MCF 10A (cell line): ENCODE data around the gene NUDT4. TPM values are rescaled to one million over a fixed set of nuclear protein-coding genes. Genes with fewer than 3 reads are reported as not detected.
"Not testable (repeated sequence)": the region's sequence is repeated elsewhere in the genome, so short reads cannot be mapped to it uniquely, and the experiment has no call there.

Experiments
- BruUV-seq: library from RNA; stranded (reverse); fragments of 400-500 nt; replicated peaks from 2 replicates; lab custom pipeline; 2021; lab: Mats Ljungman, UMichigan
- CTCF ChIA-PET: fragments of 300-600 bp; sonication (Branson Sonifier 250); formaldehyde crosslinking; extraction: SDS; loops from one replicate; lab custom pipeline; 2021; ENCODE audit warnings: antibody characterized with exemption, inconsistent platforms; lab: Yijun Ruan, JAX
- POLR2A ChIA-PET: fragments of 300-600, 350-650 bp; sonication (Branson Sonifier 250); formaldehyde crosslinking; extraction: SDS; loops from one replicate; lab custom pipeline; 2020; ENCODE audit warnings: antibody characterized with exemption, inconsistent platforms; lab: Yijun Ruan, JAX
- DNase-seq: peaks from one replicate; pipeline ENCODE4 v3.0.0-alpha.2; 2018; ENCODE audit not compliant: unreplicated experiment
- H3K27ac Mint-ChIP-seq: one replicate; pipeline ENCODE4 v1.8.0; 2022; ENCODE audit warnings: mild to moderate bottlenecking, low read depth, mixed read lengths; ENCODE audit not compliant: unreplicated experiment
- H3K27me3 Mint-ChIP-seq: one replicate; pipeline ENCODE4 v1.8.0; 2022; ENCODE audit warnings: mixed read lengths; ENCODE audit not compliant: insufficient read depth, unreplicated experiment
- H3K36me3 Mint-ChIP-seq: one replicate; pipeline ENCODE4 v1.8.0; 2022; ENCODE audit warnings: mild to moderate bottlenecking, moderate library complexity, mixed read lengths; ENCODE audit not compliant: insufficient read depth, unreplicated experiment
- H3K4me1 Mint-ChIP-seq: one replicate; pipeline ENCODE4 v1.8.0; 2022; ENCODE audit warnings: mixed read lengths; ENCODE audit not compliant: insufficient read depth, unreplicated experiment
- H3K4me3 Mint-ChIP-seq: one replicate; pipeline ENCODE4 v1.8.0; 2022; ENCODE audit warnings: mild to moderate bottlenecking, moderate library complexity, mixed read lengths; ENCODE audit not compliant: unreplicated experiment
- H3K9me3 Mint-ChIP-seq: one replicate; pipeline ENCODE4 v1.8.0; 2022; ENCODE audit warnings: mixed read lengths; ENCODE audit not compliant: unreplicated experiment
- CTCF ChIP-seq: fragments of 200-600 bp; IDR thresholded peaks from one replicate; pipeline ENCODE4 v1.8.0; 2022; ENCODE audit warnings: antibody characterized with exemption, mild to moderate bottlenecking; ENCODE audit not compliant: unreplicated experiment
- intact Hi-C: fragments of 100-400 bp; cut with micrococcal nuclease; formaldehyde crosslinking; loops from 2 replicates; pipeline ENCODE4 v1.14.1; 2022
- total RNA-seq: library from RNA; stranded (reverse); gene quantifications from 2 replicates; pipeline ENCODE4 v1.2.3, GENCODE V29; 2022

Gene NUDT4
- total RNA-seq, 1 experiment from 2014 or later = 79.8 TPM

- no TSS peak for BruUV-seq
- Mint-ChIP-seq H3K27me3 (no peaks in the 10 kb centered on the region), H3K4me3 (no peak overlapping the region), H3K9me3 (no peaks in the 10 kb centered on the region), H3K27ac (no peak overlapping the region), H3K36me3 (no peaks in the 10 kb centered on the region), H3K4me1 (peaks cover 35% of the 10 kb centered on the region)
- DNase-seq = no peak
- CTCF ChIA-PET = interaction anchor here (0.6 to 1.1 kb wide), 4 partner anchors 8 to 674 kb away, joined by 3 to 5 read pairs (median 3); no protein-coding TSS in a partner anchor
- intact Hi-C loops = no loop called here
- POLR2A ChIA-PET = interaction anchor here (0.9 kb wide), 1 partner anchor 47 kb away, joined by 3 read pairs; no protein-coding TSS in a partner anchor
- no peak for TF ChIP-seq CTCF
These were observed 50.2 kb downstream of the NUDT4 start for GRCh38 chr12:93427779-93428564.

GRCh38 chr12:93429448-93429847 is 51.7 kb downstream of the NUDT4 start:
- no peaks in the 10 kb centered on the region for H3K9me3 Mint-ChIP-seq
- no TSS peak for BruUV-seq
- H3K27me3 Mint-ChIP-seq = no peaks in the 10 kb centered on the region
- no peak for DNase-seq
- ChIA-PET CTCF (interaction anchor here (0.6 to 1.2 kb wide), 6 partner anchors 9 to 642 kb away, joined by 3 to 6 read pairs (median 4); no protein-coding TSS in a partner anchor), POLR2A (interaction anchor here (0.6 to 1.1 kb wide), 7 partner anchors 10 to 1525 kb away, joined by 3 to 8 read pairs (median 3); partner anchors contain the start of gene UBE2N)
- intact Hi-C loops = no loop called here
- no peak overlapping the region for H3K4me3 Mint-ChIP-seq
- H3K4me1 Mint-ChIP-seq = peaks cover 35% of the 10 kb centered on the region
- TF ChIP-seq CTCF = no peak
- peak overlapping the region; percentile 32 for H3K27ac Mint-ChIP-seq
- H3K36me3 Mint-ChIP-seq = peaks cover 4% of the 10 kb centered on the region

GRCh38 chr12:93429852-93430251 is 52.1 kb downstream of the NUDT4 start:
- Mint-ChIP-seq H3K4me1 (peaks cover 35% of the 10 kb centered on the region), H3K9me3 (no peaks in the 10 kb centered on the region), H3K4me3 (no peak overlapping the region), H3K27me3 (no peaks in the 10 kb centered on the region), H3K36me3 (peaks cover 4% of the 10 kb centered on the region), H3K27ac (peak overlapping the region; percentile 32)
- TF ChIP-seq CTCF = no peak
- ChIA-PET POLR2A (interaction anchor here (0.6 to 1.1 kb wide), 7 partner anchors 10 to 1525 kb away, joined by 3 to 8 read pairs (median 3); partner anchors contain the start of gene UBE2N), CTCF (interaction anchor here (0.6 to 1.2 kb wide), 6 partner anchors 10 to 642 kb away, joined by 3 to 6 read pairs (median 4); no protein-coding TSS in a partner anchor)
- intact Hi-C loops = no loop called here
- no peak for DNase-seq
- BruUV-seq = no TSS peak

- Mint-ChIP-seq H3K27ac (no peak overlapping the region), H3K4me3 (no peak overlapping the region), H3K9me3 (no peaks in the 10 kb centered on the region), H3K27me3 (no peaks in the 10 kb centered on the region), H3K36me3 (peaks cover 4% of the 10 kb centered on the region), H3K4me1 (peaks cover 33% of the 10 kb centered on the region)
- TF ChIP-seq CTCF = no peak
- no TSS peak for BruUV-seq
- intact Hi-C loops = no loop called here
- POLR2A ChIA-PET = interaction anchor here (0.6 kb wide), 1 partner anchor 48 kb away, joined by 3 read pairs; no protein-coding TSS in a partner anchor
- CTCF ChIA-PET = interaction anchor here (0.6 to 1.2 kb wide), 3 partner anchors 10 to 603 kb away, joined by 3 to 6 read pairs (median 4); no protein-coding TSS in a partner anchor
- DNase-seq = no peak
These were observed 52.6 kb downstream of the NUDT4 start for GRCh38 chr12:93430280-93430679.

- BruUV-seq, intact Hi-C loops, H3K4me3 Mint-ChIP-seq, DNase-seq, H3K27ac Mint-ChIP-seq, H3K36me3 Mint-ChIP-seq, H3K9me3 Mint-ChIP-seq, H3K27me3 Mint-ChIP-seq: not testable (repeated sequence)
- ChIA-PET CTCF (interaction anchor here (0.5 to 1.5 kb wide), 2 partner anchors 11 to 12 kb away, joined by 3 to 11 read pairs; no protein-coding TSS in a partner anchor), POLR2A (interaction anchor here (1.4 to 3.1 kb wide), 2 partner anchors 10 to 35 kb away, joined by 6 to 8 read pairs; partner anchors contain the start of genes MRPL42 and UBE2N)
- H3K4me1 Mint-ChIP-seq = peaks cover 32% of the 10 kb centered on the region
These were observed 54.3 kb downstream of the NUDT4 start for GRCh38 chr12:93432031-93432430.
